ENCODE data around the gene ST3GAL6.

The ST3GAL6 gene

DNA sequence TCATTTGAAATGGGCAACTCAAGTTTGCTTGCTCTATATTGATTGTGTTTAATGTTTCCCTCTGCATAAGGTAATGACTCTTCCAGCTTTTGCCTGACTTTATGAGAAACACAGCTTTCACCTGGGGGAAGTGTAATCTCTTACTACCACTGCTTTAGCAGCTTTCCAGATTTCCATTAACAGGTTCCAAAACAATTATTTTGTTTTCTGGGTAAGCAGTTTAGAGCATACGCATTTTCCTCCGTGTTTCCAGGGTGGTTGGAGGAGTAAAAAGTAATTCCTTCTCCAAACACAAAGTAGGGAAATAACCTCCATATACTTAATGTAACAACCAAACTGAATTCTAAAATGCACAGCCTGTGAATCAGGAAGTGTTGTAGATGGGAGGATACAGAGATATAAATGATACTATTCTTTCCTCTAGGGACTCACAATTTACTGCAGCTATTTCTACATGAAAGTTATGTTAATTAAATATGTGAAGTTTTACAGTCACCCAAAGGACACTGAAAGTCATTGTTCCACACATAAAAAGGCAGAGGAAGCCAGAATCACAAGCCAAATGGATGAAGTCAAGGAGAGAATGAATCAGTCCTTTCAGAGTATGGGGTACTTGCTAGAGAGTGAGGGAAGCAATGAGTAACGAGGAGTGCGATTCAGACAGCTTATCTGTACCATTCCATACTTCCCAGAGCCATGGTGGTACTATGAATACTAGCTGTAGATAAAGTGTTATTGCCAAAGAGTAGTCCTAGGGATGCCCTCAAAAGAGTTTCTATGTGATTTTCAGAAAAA is 16.6 kb downstream of the ST3GAL6 start:
- H3K27me3 ChIP-seq (ENCODE audit: insufficient read depth, poor library complexity, severe bottlenecking), result no peaks in the 10 kb centered on the region
- peak overlapping the region; percentile 58 for H3K27ac ChIP-seq (ENCODE audit: poor library complexity, severe bottlenecking)
- no peak for DNase-seq (ENCODE audit: low spot score)
- TF ChIP-seq, protein P1, sequence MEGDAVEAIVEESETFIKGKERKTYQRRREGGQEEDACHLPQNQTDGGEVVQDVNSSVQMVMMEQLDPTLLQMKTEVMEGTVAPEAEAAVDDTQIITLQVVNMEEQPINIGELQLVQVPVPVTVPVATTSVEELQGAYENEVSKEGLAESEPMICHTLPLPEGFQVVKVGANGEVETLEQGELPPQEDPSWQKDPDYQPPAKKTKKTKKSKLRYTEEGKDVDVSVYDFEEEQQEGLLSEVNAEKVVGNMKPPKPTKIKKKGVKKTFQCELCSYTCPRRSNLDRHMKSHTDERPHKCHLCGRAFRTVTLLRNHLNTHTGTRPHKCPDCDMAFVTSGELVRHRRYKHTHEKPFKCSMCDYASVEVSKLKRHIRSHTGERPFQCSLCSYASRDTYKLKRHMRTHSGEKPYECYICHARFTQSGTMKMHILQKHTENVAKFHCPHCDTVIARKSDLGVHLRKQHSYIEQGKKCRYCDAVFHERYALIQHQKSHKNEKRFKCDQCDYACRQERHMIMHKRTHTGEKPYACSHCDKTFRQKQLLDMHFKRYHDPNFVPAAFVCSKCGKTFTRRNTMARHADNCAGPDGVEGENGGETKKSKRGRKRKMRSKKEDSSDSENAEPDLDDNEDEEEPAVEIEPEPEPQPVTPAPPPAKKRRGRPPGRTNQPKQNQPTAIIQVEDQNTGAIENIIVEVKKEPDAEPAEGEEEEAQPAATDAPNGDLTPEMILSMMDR (IDR thresholded peaks at IDR 0.05; ENCODE audit: poor library complexity, severe bottlenecking), result no peak
- no peaks in the 10 kb centered on the region for H3K9me3 ChIP-seq (ENCODE audit: severe bottlenecking)
- no peak overlapping the region for H3K4me3 ChIP-seq (ENCODE audit: severe bottlenecking)
- no peak for ATAC-seq (ENCODE audit: low read depth)
- peaks cover 24% of the 10 kb centered on the region for H3K4me1 ChIP-seq (ENCODE audit: insufficient read depth, poor library complexity, severe bottlenecking)
- no peaks in the 10 kb centered on the region for H3K36me3 ChIP-seq (ENCODE audit: low read depth)

DNA sequence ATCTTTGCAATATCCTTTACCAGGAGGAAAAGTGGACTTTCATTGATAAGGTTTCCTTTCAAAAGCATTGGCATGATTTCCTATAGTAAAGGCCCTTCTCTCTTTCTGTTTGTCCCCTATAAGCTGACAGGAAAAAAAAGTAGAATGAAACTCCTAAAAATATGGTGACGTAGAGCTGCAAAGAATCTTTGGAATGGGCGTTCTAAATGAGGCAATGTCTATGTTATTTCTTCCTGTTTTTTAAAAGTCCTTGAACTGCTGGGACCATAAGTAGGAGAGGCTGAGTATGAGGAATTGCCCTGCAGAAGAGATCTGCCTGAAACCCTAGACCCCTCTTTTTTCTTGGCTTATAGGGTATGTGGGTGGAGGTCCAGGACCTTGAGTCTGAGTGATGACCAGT is 17.2 kb downstream of the ST3GAL6 start:
- ATAC-seq (ENCODE audit: low read depth) (no peak), DNase-seq (ENCODE audit: low spot score) (no peak)
- no peak overlapping the region for H3K27ac ChIP-seq (ENCODE audit: poor library complexity, severe bottlenecking)

DNA sequence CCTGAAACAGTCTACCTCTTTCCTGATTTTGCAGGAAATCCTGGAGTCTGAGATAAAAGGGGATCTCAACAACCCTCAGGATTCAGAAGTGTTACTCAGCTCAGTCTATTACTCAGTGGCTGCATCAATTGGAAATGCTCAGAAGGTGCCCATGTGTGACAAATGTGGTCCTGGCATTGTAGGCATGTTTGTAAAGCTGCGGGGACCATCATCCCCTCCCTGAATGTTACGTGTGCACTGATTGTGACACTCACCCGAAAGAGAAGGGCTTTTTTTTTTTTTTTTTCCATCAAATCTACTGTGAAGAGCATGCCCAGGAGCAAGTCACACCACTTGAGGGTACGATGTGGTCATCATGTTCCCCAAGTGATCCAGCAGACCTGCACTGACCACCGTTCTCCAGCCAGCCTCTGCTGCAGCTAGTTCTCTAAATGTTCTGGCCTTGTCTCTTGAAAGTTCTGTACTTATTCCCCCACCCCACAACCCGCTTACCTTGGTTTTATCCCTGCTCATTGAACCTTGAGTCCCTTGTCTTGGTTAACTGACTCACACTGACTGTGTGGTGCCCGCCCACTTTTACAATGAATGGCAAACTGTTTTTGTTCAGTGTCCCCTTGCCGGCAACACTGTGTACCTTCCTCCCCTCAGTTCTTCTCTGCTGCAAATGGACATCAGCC is 19.8 kb downstream of the ST3GAL6 start:
- TF ChIP-seq, protein P1 (IDR thresholded peaks at IDR 0.05; ENCODE audit: poor library complexity, severe bottlenecking), result no peak
- DNase-seq (ENCODE audit: low spot score) (no peak), ATAC-seq (ENCODE audit: low read depth) (no peak)
- Histone ChIP-seq H3K27ac (ENCODE audit: poor library complexity, severe bottlenecking) (no peak overlapping the region), H3K27me3 (ENCODE audit: insufficient read depth, poor library complexity, severe bottlenecking) (no peaks in the 10 kb centered on the region), H3K9me3 (ENCODE audit: severe bottlenecking) (no peaks in the 10 kb centered on the region), H3K36me3 (ENCODE audit: low read depth) (no peaks in the 10 kb centered on the region), H3K4me3 (ENCODE audit: severe bottlenecking) (no peak overlapping the region), H3K4me1 (ENCODE audit: insufficient read depth, poor library complexity, severe bottlenecking) (peaks cover 29% of the 10 kb centered on the region)

More for the DNA sequence above, 17.2 kb downstream of the ST3GAL6 start:
- Histone ChIP-seq H3K27me3 (ENCODE audit: insufficient read depth, poor library complexity, severe bottlenecking) (no peaks in the 10 kb centered on the region), H3K36me3 (ENCODE audit: low read depth) (no peaks in the 10 kb centered on the region), H3K4me1 (ENCODE audit: insufficient read depth, poor library complexity, severe bottlenecking) (peaks cover 30% of the 10 kb centered on the region), H3K9me3 (ENCODE audit: severe bottlenecking) (no peaks in the 10 kb centered on the region), H3K4me3 (ENCODE audit: severe bottlenecking) (no peak overlapping the region)
- TF ChIP-seq, protein P1 (IDR thresholded peaks at IDR 0.05; ENCODE audit: poor library complexity, severe bottlenecking), result no peak

DNA sequence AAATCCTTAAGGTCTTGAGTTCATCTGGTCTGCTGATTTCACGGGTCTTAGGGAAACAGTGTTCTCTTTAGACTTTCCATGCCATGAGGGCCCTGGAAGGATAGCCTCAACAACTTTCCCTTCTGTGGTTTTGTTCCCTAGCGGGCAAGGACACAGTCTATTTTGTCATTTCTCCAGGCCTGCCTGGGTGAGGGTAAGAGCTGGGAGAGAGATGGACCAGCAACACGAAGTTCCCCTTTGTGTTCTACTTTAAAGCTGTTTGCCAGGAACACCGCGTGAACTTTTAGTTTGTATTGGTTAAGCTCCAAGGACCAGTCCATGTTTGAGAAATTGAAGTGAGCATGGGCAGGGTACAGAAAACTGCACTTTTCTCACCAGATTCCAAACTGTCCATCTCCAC is 20.9 kb downstream of the ST3GAL6 start:
- TF ChIP-seq, protein P1 (IDR thresholded peaks at IDR 0.05; ENCODE audit: poor library complexity, severe bottlenecking), result no peak
- no peak overlapping the region for H3K4me3 ChIP-seq (ENCODE audit: severe bottlenecking)
- ATAC-seq (ENCODE audit: low read depth), result no peak
- no peak for DNase-seq (ENCODE audit: low spot score)
- H3K9me3 ChIP-seq (ENCODE audit: severe bottlenecking), result no peaks in the 10 kb centered on the region
- H3K36me3 ChIP-seq (ENCODE audit: low read depth), result no peaks in the 10 kb centered on the region
- peak overlapping the region; percentile 49 for H3K27ac ChIP-seq (ENCODE audit: poor library complexity, severe bottlenecking)
- no peaks in the 10 kb centered on the region for H3K27me3 ChIP-seq (ENCODE audit: insufficient read depth, poor library complexity, severe bottlenecking)
- peaks cover 18% of the 10 kb centered on the region for H3K4me1 ChIP-seq (ENCODE audit: insufficient read depth, poor library complexity, severe bottlenecking)

Data from RWPE2 (cell line).